SHP77 (cell line): ENCODE results near the gene CLEC4D.
"Not testable (repeated sequence)": the region's sequence is repeated elsewhere in the genome, so short reads cannot be mapped to it uniquely, and the experiment has no call there.

Experiments used
- DNase-seq, 2 experiments: peaks; one replicate each; lab custom pipeline; 2025; lab: John Stamatoyannopoulos, UW

CLEC4D gene

GRCh38 chr12:8537820-8538219, 24.5 kb downstream of the CLEC4D start:
- not testable (repeated sequence) for DNase-seq

DNA sequence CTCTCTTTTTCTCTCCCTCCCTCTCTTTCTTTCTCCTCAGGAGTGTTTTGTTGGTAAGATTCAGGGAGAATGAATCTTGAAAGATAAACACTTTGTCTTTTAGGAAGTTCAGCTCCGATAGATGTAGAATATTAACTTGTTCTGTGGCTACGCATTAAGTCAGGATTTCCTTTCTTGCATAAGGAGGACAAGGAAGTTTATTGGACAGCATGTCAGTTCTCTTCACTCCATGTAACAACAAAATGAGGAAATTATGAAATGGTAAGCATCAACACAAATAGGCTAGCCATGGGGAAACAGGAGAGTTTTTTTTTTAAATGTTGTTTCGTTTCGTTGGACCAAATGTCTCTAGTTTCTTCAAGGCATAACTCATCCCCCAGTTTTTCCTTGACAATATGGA, 27.5 kb downstream of the CLEC4D start, which contains the start of gene CLEC4E:
CLEC4E (minus strand) TSS at position 75 of the 400 bp plus-strand sequence. CDS start 108 bp downstream, outside the sequence.
- not testable (repeated sequence) for DNase-seq

- no peak for DNase-seq
Observed at GRCh38 chr12:8541562-8541961, 28.3 kb downstream of the CLEC4D start.

- DNase-seq, result no peak
Observed at GRCh38 chr12:8544295-8544694, 31.0 kb downstream of the CLEC4D start.

DNA sequence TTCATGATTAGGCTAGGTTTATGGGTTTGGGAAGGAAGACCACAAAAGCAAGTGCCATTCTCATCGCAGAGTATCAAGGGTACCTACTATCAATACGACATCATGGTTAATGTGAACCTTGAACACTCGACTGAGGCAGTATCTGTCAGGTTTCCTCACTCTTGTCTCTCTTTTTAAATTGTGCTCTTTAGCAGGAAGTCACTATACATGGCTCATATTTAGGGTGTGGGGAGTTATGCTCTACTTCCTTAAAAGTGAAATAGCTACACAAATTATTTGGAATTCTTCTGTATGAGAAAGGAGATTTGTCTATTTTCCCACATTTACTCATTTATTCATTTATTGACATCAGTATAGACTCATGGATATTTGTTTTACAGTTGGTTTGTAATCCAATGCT, 33.3 kb downstream of the CLEC4D start:
- no peak for DNase-seq

DNA sequence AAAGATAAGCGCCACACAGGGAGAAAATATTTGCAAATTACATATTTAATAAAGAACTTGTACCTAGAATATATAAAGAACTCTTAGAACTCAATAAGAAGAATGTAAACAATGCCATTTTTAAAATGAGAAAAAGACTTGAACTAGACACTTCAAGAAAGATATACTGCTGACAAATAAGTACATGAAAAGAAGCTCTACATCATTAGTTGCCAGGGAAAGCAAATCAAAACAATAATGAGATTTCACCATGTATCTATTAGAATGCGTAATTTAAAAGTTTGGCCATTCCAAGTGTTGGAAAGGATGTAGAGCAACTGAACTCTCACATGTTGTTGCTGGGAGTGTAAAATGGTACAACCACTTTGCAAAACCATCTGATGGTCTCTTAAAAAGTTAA, 34.3 kb downstream of the CLEC4D start:
- DNase-seq, result no peak

DNA sequence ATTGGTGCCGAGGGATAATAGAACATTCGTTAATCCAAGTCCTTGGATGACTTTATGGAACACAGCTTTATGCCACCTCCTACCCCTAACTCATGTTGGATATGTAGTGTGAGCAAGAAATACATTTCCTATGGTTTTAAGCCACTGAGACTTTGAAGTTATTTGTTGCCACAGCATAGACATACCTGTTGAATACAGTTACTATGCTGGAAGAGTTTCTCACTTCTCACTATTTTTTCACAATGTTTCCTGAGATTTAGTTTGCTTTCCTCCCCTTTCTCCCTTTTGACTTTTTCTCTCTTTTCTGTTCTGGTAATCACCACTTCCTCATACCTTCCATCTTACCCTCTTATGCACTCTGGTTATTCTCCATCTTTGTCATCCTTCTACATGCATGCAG, 34.9 kb downstream of the CLEC4D start:
- no peak for DNase-seq

DNA sequence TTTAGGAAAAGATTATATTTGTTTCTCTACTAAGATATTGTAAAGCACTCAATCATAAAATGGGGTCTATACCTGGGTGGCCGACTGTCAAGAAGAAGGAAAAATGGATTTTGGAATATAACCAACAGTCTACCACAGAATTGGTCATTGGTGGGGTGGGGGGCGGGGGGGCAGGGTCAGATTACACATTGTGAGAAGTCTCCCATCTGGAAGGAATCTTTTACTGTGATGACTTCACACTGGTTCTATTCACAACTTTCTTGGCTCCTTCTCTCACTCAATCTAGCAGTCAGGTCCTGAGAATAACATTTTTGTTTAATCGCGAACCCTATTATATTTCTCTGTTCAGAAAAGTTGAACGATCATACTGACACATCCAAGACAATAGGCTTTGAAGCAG, 36.1 kb downstream of the CLEC4D start:
- DNase-seq, result no peak

DNA sequence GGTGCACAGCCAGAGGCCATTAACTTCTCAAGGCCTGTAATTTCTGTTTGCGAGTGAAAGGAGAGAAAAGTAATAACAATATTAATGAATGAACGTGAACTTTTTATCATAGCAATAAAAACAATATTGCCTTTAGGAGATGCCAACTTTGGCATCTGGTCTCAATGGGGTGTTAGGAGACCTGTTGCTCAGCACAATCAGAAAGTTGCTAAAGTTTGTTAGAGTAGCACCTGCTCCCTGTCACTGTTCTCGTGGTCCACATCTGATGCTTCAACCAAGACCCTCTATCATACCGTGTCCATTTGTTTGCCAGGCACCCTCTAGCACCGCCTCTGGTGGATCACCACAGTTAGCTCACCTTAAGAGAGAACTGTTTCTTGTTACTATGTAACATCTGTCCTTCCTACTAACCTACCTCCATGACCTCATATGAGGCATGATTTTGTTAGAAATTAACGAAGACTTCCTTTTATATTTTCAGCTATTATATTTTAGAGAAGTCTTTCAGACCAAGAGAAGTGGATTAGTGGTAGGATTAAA, 39.9 kb downstream of the CLEC4D start:
- no peak for DNase-seq

DNA sequence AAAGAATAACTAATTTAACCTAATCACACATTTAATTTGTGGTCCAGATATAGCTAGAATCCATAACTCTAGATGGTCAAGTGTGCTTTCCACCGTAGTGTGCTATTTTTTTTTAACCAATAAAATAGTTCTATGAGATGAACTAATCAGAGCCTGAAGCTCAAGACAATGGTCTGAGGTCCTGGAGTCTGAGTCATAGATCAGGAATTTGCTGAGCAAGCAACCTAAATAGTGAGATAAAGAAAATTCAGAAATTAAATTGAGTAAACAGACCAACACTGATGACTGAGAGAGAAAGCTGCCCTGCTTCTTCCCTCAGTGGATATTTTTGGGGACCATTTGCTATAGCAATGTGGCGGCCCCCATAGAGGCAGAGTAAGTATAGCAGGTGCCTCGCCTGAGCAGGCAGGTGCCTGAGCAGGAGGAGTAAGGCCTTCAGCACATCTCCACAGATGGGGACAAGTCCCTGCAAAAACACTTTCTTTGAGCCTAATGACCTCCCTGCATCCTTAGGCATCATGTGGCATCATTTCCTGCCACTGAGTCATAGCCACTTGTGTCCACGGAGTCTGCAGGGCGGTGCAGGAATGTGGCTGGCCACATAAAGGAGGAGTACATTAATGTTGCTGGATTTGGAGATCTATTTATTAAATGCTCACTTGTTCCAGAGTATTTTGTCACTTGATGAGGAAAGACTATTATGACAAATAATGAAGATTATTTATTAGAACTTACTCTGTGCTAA, 41.3 kb downstream of the CLEC4D start:
- no peak for DNase-seq

- DNase-seq, result no peak
Observed at GRCh38 chr12:8556531-8557097, 43.3 kb downstream of the CLEC4D start.

GRCh38 chr12:8559676-8560075, 46.4 kb downstream of the CLEC4D start:
- no peak for DNase-seq

DNA sequence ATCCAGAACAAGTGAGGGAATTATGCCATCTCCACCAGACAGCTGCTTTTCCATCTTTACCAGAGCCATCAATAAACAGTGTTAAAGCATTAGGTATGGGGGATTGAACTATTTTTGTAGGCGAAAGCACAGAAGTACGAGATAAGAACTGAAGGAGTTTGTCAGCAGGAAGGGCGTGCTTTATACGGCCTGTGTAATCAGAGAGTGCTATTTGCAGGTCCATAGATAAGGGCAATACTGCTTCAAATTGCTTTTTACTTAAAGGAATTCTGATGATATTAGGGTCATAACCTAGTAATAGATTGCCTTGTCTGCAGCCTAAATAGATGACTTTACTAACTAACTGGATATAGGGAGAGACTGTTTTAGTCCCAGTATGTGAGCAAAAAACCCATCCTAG, 47.7 kb downstream of the CLEC4D start:
- DNase-seq, result no peak

DNA sequence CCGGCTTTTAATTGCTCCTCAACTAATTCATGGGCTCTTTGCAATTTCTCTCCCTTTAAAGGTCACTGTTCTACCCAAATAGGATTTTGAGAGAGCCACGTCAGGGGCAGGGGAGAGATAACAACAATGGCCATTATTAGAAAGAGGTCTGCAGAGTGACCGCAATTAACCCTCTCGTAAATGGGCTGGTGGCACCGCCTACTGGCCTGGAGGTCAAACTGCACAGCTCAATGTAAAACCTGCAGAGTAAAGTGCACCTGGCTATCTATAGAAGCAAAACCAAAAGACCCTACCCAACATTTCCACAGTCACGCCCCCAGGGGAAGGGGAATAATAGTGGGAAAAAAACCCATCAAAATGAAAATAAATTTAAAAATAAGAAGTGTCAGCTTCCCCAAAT, 49.0 kb downstream of the CLEC4D start:
- no peak for DNase-seq

- DNase-seq, result no peak
Observed at GRCh38 chr12:8563356-8563755, 50.1 kb downstream of the CLEC4D start.

GRCh38 chr12:8564656-8565055, 51.4 kb downstream of the CLEC4D start:
- DNase-seq, result no peak

GRCh38 chr12:8566052-8566451, 52.7 kb downstream of the CLEC4D start:
- not testable (repeated sequence) for DNase-seq

- DNase-seq, result no peak
Observed at GRCh38 chr12:8566525-8566924, 53.2 kb downstream of the CLEC4D start.
